ENCODE measurements around the gene NPAS3.

Gene NPAS3

GRCh38 chr14:33756833-33757232 lies 818.2 kb downstream of the NPAS3 start:
- no peak overlapping the region for H3K4me3 ChIP-seq (ENCODE audit: low read depth, low read length)
- H3K18ac ChIP-seq (ENCODE audit: low read length) = no peak overlapping the region
- no CpG with 5 or more reads among the region's 1 CpG for WGBS (ENCODE audit: extremely low coverage, insufficient coverage, insufficient read length)
- H3K4me1 ChIP-seq (ENCODE audit: control insufficient read depth in 1 of 2, insufficient read depth in 2 of 2, low read length in 2 of 2) = peaks cover 3 to 12% of the 10 kb centered on the region in 2 experiments
- H4K12ac ChIP-seq (ENCODE audit: low read depth, low read length) = no peak overlapping the region
- H3K27ac ChIP-seq (ENCODE audit: low read depth, low read length) = no peak overlapping the region
- no peaks in the 10 kb centered on the region for H3K79me2 ChIP-seq (ENCODE audit: control insufficient read depth, insufficient read depth, low read length, poor library complexity)
- no peak overlapping the region for H4K8ac ChIP-seq (ENCODE audit: low read depth, low read length)
- no peaks in the 10 kb centered on the region for H3K36me3 ChIP-seq (ENCODE audit: control insufficient read depth in 1 of 2, insufficient read depth in 2 of 2, low read length in 2 of 2)
- peak in 1 of 2 donors; percentile 49 for DNase-seq
- H4K91ac ChIP-seq (ENCODE audit: low read depth, low read length) = no peak overlapping the region
- no peak overlapping the region for H2BK5ac ChIP-seq (ENCODE audit: low read depth, low read length, poor library complexity)
- H2BK12ac ChIP-seq (ENCODE audit: low read length) = no peak overlapping the region
- H3K9ac ChIP-seq (ENCODE audit: low read length) = no peak overlapping the region
- no peak overlapping the region for H2AK5ac ChIP-seq (ENCODE audit: low read length)
- H3K23ac ChIP-seq (ENCODE audit: low read length) = no peak overlapping the region
- H3K14ac ChIP-seq (ENCODE audit: low read length) = no peak overlapping the region
- H3K27me3 ChIP-seq (ENCODE audit: insufficient read depth, low read length) = no peaks in the 10 kb centered on the region
- H3K9me3 ChIP-seq (ENCODE audit: insufficient read depth, low read depth, low read length) = peaks cover 2% of the 10 kb centered on the region
- peaks cover 4% of the 10 kb centered on the region for H3K79me1 ChIP-seq (ENCODE audit: low read length)
- H2BK120ac ChIP-seq (ENCODE audit: insufficient read depth, low read length, poor library complexity) = no peak overlapping the region
- no peak overlapping the region for H3K4ac ChIP-seq (ENCODE audit: low read depth, low read length)
- no peak overlapping the region for H2AFZ ChIP-seq (ENCODE audit: insufficient read depth, low read length, poor library complexity)
- no peak overlapping the region for H3K4me2 ChIP-seq (ENCODE audit: low read length)

- H3K9ac ChIP-seq (ENCODE audit: low read length) = no peak overlapping the region
- H2BK120ac ChIP-seq (ENCODE audit: insufficient read depth, low read length, poor library complexity) = no peak overlapping the region
- no peaks in the 10 kb centered on the region for H3K36me3 ChIP-seq (ENCODE audit: control insufficient read depth in 1 of 2, insufficient read depth in 2 of 2, low read length in 2 of 2)
- no peak overlapping the region for H3K27ac ChIP-seq (ENCODE audit: low read depth, low read length)
- no peaks in the 10 kb centered on the region for H3K79me2 ChIP-seq (ENCODE audit: control insufficient read depth, insufficient read depth, low read length, poor library complexity)
- H3K4me2 ChIP-seq (ENCODE audit: low read length) = no peak overlapping the region
- H3K23ac ChIP-seq (ENCODE audit: low read length) = no peak overlapping the region
- no peak overlapping the region for H4K8ac ChIP-seq (ENCODE audit: low read depth, low read length)
- no peak overlapping the region for H2BK12ac ChIP-seq (ENCODE audit: low read length)
- no peak for DNase-seq
- H2BK5ac ChIP-seq (ENCODE audit: low read depth, low read length, poor library complexity) = no peak overlapping the region
- no peak overlapping the region for H3K4me3 ChIP-seq (ENCODE audit: low read depth, low read length)
- no peak overlapping the region for H3K4ac ChIP-seq (ENCODE audit: low read depth, low read length)
- H3K14ac ChIP-seq (ENCODE audit: low read length) = no peak overlapping the region
- peaks cover 2% of the 10 kb centered on the region for H3K9me3 ChIP-seq (ENCODE audit: insufficient read depth, low read depth, low read length)
- H4K91ac ChIP-seq (ENCODE audit: low read depth, low read length) = peak overlapping the region; percentile 32
- H3K4me1 ChIP-seq (ENCODE audit: control insufficient read depth in 1 of 2, insufficient read depth in 2 of 2, low read length in 2 of 2) = peaks cover 6 to 12% of the 10 kb centered on the region in 2 experiments
- H3K79me1 ChIP-seq (ENCODE audit: low read length) = peaks cover 6% of the 10 kb centered on the region
- H4K12ac ChIP-seq (ENCODE audit: low read depth, low read length) = no peak overlapping the region
- no peaks in the 10 kb centered on the region for H3K27me3 ChIP-seq (ENCODE audit: insufficient read depth, low read length)
- no peak overlapping the region for H2AK5ac ChIP-seq (ENCODE audit: low read length)
- no peak overlapping the region for H3K18ac ChIP-seq (ENCODE audit: low read length)
- no peak overlapping the region for H2AFZ ChIP-seq (ENCODE audit: insufficient read depth, low read length, poor library complexity)
Observed at GRCh38 chr14:33758547-33758946, 819.9 kb downstream of the NPAS3 start.

- Histone ChIP-seq H4K8ac (ENCODE audit: low read depth, low read length) (no peak overlapping the region), H3K4me3 (ENCODE audit: low read depth, low read length) (no peak overlapping the region), H2AK5ac (ENCODE audit: low read length) (no peak overlapping the region), H3K9me3 (ENCODE audit: insufficient read depth, low read depth, low read length) (no peaks in the 10 kb centered on the region), H3K23ac (ENCODE audit: low read length) (no peak overlapping the region), H4K91ac (ENCODE audit: low read depth, low read length) (no peak overlapping the region), H3K4me2 (ENCODE audit: low read length) (no peak overlapping the region), H4K12ac (ENCODE audit: low read depth, low read length) (no peak overlapping the region), H3K4ac (ENCODE audit: low read depth, low read length) (no peak overlapping the region), H3K14ac (ENCODE audit: low read length) (no peak overlapping the region), H3K4me1 (ENCODE audit: control insufficient read depth in 1 of 2, insufficient read depth in 2 of 2, low read length in 2 of 2) (peaks cover 10 to 16% of the 10 kb centered on the region in 2 experiments), H2BK120ac (ENCODE audit: insufficient read depth, low read length, poor library complexity) (no peak overlapping the region), H2BK12ac (ENCODE audit: low read length) (no peak overlapping the region), H2BK5ac (ENCODE audit: low read depth, low read length, poor library complexity) (no peak overlapping the region), H2AFZ (ENCODE audit: insufficient read depth, low read length, poor library complexity) (no peak overlapping the region), H3K27me3 (ENCODE audit: insufficient read depth, low read length) (no peaks in the 10 kb centered on the region), H3K9ac (ENCODE audit: low read length) (no peak overlapping the region), H3K36me3 (ENCODE audit: control insufficient read depth in 1 of 2, insufficient read depth in 2 of 2, low read length in 2 of 2) (no peaks in the 10 kb centered on the region), H3K79me2 (ENCODE audit: control insufficient read depth, insufficient read depth, low read length, poor library complexity) (no peaks in the 10 kb centered on the region), H3K18ac (ENCODE audit: low read length) (no peak overlapping the region), H3K79me1 (ENCODE audit: low read length) (peaks cover 8% of the 10 kb centered on the region), H3K27ac (ENCODE audit: low read depth, low read length) (no peak overlapping the region)
- WGBS (ENCODE audit: extremely low coverage, insufficient coverage, insufficient read length) = no CpG with 5 or more reads among the region's 4 CpGs
- DNase-seq = no peak
Observed at GRCh38 chr14:33762161-33762851, 823.6 kb downstream of the NPAS3 start.

DNA sequence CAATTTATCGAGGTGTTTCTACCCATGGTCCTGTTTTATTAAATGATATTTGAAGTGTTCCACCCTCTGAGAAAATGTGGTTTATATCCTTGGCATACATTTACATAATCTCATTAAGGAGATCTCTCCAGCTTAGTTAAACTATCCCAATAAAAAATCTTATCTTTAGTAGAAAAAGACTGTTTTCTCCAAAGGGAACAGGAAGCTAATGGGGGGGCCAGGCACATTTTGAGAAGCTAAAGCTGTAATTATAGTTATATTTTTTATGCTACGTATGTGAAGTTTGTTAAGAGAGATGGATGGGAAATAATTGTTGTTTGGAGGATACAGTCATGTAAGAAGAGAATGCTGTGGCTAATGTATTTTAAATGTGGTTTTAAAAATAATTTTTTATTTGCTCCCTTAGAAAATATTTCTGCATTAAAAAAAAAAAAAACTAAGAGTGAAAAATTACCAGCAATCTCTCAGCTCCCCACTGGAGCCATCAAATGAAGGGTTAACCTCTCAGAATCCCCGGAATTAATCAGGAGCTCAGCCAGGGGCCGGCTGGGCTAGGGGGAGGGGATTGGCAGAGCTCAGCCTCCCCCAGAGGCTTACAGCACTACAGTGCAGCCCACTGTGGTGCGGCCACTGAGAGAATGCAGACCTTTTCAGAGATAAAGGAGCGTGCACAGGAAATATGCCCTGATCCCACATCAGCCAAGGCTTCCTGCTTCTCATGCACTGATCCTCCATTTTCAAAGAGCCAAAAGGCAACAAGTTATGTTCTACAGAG lies 826.4 kb downstream of the NPAS3 start:
- Histone ChIP-seq H3K79me2 (ENCODE audit: control insufficient read depth, insufficient read depth, low read length, poor library complexity) (no peaks in the 10 kb centered on the region), H2BK120ac (ENCODE audit: insufficient read depth, low read length, poor library complexity) (no peak overlapping the region), H3K36me3 (ENCODE audit: control insufficient read depth in 1 of 2, insufficient read depth in 2 of 2, low read length in 2 of 2) (no peaks in the 10 kb centered on the region), H3K9ac (ENCODE audit: low read length) (no peak overlapping the region), H3K27ac (ENCODE audit: low read depth, low read length) (peak overlapping the region; percentile 72), H3K9me3 (ENCODE audit: insufficient read depth, low read depth, low read length) (no peaks in the 10 kb centered on the region), H3K4me2 (ENCODE audit: low read length) (no peak overlapping the region), H2AK5ac (ENCODE audit: low read length) (no peak overlapping the region), H3K4ac (ENCODE audit: low read depth, low read length) (no peak overlapping the region), H3K18ac (ENCODE audit: low read length) (no peak overlapping the region), H4K12ac (ENCODE audit: low read depth, low read length) (no peak overlapping the region), H4K8ac (ENCODE audit: low read depth, low read length) (no peak overlapping the region), H2BK12ac (ENCODE audit: low read length) (no peak overlapping the region), H3K79me1 (ENCODE audit: low read length) (peaks cover 6% of the 10 kb centered on the region), H3K4me1 (ENCODE audit: control insufficient read depth in 1 of 2, insufficient read depth in 2 of 2, low read length in 2 of 2) (peaks cover 10 to 12% of the 10 kb centered on the region in 2 experiments), H3K23ac (ENCODE audit: low read length) (no peak overlapping the region), H4K91ac (ENCODE audit: low read depth, low read length) (no peak overlapping the region), H2BK5ac (ENCODE audit: low read depth, low read length, poor library complexity) (no peak overlapping the region), H3K4me3 (ENCODE audit: low read depth, low read length) (no peak overlapping the region), H3K14ac (ENCODE audit: low read length) (no peak overlapping the region), H2AFZ (ENCODE audit: insufficient read depth, low read length, poor library complexity) (no peak overlapping the region), H3K27me3 (ENCODE audit: insufficient read depth, low read length) (no peaks in the 10 kb centered on the region)
- WGBS (ENCODE audit: extremely low coverage, insufficient coverage, insufficient read length) = 100% methylated on average over 1 of the region's 6 CpGs
- DNase-seq = peak in 1 of 2 donors; percentile 34

Data from trophoblast cell (in vitro differentiated cells and primary cell).